Fibroblast of gingiva (primary cell): ENCODE measurements around the gene RAB15.

Experiments
- DNase-seq: peaks from one replicate; pipeline ENCODE4 v3.0.0-alpha.2; 2011; ENCODE audit warnings: low read depth

Gene RAB15

DNA sequence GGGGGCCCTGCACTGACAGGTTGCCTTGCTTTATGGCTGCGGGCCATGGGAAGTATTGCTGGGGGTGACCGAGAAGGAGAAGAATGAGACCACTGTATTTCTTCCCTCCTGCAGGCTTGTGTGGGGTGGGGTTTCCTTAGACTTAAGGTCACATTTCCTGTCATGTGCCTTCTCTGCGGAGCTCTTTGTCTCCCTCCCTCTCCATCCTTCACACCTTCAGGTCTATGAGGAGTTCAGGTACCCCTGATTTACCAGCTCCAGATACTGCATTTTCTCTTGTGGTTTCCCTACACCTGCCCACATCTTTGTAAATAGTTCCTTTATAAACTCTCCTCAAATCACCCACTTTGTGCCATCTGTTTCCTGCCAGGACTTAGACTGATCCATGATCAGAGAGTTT is 18.2 kb upstream of the RAB15 start:
- no peak for DNase-seq

- no peak for DNase-seq
These were observed 15.3 kb upstream of the RAB15 start for GRCh38 chr14:64987438-64987767.

- peak; percentile 97 for DNase-seq
These were observed 14.7 kb upstream of the RAB15 start, which contains the start of gene FNTB for GRCh38 chr14:64986648-64987437. Gene FNTB, plus strand, starts transcription at chr14:64986895. Its CDS starts 59 bp downstream, at chr14:64986954.

- DNase-seq = peak; percentile 56
These were observed 11.5 kb upstream of the RAB15 start for GRCh38 chr14:64983439-64984310.

DNA sequence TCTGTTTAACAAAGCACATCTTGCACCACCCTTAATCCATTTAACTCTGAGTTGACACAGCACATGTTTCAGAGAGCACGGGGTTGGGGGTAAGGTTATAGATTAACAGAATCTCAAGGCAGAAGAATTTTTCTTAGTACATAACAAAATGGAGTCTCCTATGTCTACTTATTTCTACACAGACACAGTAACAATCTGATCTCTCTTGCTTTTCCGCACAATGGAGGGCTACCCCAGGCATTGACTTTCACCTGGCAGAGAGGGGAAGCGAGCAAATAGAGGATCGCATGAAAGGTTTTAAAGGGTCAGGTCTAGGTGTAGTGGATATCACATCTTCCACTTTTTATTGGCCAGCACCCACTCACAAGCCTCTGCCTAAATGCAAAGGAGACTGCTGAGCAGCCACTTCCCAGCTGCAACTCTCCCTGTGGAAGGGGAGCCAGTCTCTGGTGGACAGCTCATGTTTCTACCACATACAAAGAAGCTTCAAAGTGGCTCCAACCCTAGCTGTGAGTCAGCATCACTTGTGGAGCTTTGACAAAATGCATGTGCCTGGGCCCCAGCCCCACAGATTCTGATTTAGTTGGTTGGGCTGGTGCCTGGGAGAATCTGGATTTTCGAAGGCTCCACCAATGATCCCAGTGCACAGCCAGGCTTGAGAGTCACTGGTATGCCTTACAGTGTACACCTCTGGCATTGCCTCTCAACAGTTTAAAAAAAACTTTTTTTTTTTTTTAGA is 7.4 kb upstream of the RAB15 start:
- peak; percentile 27 for DNase-seq

DNA sequence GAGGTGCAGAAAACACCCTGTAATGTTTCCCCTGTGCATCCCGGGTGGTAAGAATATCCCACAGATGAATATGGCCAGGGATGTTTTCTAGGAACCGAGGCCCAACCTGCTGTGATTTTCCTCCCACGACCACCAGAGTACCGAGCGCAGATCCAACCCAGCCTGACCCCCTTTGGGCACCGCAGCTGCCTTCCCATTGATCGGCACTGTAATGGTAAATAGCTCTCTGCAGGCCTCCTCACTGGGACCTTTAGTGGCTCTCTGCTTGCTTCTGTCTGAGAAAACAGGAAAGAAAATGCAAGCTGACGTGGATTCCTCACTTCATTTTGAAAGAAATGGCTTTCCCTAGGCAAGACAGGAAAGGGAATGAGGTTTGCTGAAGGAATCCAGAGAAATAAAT is 2.4 kb upstream of the RAB15 start:
- DNase-seq = no peak

DNA sequence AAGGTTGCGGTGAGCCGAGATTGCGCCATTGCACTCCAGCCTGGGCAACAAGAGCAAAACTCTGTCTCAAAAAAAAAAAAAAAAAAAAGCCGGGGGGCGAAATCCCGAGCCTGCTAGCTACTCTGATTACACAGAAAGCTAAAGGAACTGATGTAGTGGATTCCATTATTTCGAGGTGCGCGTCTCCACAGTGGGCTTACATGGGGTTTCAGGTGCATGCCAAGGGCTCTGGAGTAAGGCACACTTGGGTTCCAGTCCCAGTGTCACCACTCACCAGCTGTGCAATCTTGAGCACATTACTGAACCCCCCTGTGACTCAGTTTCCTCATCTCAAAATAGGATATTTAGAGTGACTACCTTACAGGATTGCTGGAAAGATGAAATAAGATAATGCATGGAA is 1.7 kb upstream of the RAB15 start:
- no peak for DNase-seq

- no peak for DNase-seq
These were observed 898 bp upstream of the RAB15 start for GRCh38 chr14:64973026-64973442.

GRCh38 chr14:64971491-64971942 is 619 bp downstream of the RAB15 start:
- no peak for DNase-seq

DNA sequence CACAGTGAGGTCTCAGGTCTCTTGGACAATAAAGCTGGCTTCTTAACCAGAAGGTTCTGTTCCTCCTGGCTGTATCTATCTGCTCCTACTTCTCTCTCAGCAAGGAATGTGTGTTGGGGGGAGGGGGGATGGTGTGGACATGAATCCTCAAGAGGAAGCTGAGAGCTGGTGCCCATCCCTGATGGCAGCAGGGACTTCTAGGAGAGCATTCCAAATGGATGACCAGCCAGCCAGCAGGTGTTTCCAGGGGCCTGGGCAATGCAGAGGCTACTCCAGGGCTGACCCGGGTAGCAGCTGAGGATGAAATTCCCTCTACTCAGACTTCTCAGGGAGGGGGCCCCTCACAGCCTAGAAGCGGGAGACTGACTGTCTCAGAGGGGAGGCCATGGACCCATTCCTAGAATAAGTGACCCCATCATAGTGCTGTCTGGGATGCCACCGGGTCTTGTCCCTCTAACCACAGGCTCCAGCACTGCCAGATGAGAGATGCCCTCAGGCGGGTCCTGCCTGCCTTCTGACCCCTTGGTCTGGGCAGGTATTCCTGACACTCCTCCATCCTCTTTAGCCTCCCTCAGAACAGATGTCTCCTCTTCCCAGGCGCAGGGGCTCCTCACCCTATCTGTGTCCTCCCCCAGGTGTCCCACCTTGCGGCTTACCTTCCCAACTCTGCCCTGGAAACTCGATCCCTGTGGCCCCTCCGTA is 1.2 kb downstream of the RAB15 start:
- no peak for DNase-seq

DNA sequence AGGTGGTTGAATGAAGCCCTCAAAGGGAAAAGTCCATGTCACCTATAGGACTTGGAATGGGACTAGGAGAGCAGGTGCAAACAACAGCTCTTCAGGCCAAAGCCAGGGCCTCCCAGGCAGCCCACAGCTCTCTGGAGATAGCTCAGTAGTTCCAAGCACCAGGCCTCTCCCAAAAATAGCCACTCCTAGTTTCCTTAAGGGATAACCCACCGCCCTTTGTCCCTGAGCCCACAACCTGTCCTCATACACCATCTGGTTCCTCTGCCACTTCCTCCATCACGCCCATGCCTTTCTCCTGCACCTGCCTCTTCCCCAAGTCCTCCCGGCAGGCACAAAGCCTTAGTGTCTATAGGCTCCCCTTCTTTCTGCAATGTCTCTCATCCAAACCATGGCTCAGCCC is 2.1 kb downstream of the RAB15 start:
- DNase-seq = no peak

GRCh38 chr14:64968651-64969050 is 3.5 kb downstream of the RAB15 start:
- no peak for DNase-seq

- DNase-seq = no peak
These were observed 4.0 kb downstream of the RAB15 start for GRCh38 chr14:64968167-64968566.

DNA sequence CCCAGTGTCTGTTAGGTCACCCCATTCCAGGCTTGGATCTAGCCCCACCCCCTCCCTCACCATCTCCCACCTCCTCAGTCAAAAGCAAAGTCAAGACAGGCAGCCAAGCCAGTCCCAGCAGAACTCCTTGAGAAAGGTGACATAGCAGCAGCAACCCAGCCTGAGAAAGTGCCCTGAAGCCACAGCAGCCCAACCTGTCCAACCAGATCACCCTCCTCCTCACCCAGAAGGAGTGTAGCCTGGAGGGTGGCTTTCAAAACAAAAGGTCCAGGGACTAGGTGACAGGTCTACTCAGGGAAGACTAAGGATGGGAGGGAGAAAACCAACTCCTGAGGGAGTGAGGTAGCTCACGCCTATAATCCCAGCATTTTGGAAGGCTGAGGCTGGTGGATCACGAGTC is 5.2 kb downstream of the RAB15 start:
- DNase-seq = no peak

GRCh38 chr14:64965356-64966000 is 6.7 kb downstream of the RAB15 start:
- DNase-seq = no peak

- DNase-seq = no peak
These were observed 8.5 kb downstream of the RAB15 start for GRCh38 chr14:64963611-64964010.

- no peak for DNase-seq
These were observed 11.3 kb downstream of the RAB15 start for GRCh38 chr14:64960762-64961276.

DNA sequence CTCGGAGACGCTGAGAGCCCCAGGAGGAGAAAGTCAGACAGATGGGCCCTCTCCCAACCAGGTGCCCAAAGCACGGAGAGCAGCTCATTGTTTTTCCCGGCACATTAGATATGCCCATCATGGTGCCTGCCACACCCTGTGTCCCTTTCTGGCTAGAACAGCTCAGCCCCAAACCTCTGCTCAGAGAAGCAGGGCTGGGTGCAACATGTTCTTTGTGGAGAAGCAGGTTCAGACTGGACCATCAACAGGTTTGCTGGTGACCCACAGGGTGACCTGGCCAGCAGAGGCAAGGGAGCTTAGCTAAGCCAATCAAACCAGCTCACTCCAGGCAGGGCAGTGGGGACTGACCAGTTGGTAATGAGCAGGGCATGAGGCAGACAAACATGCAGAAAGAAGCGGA is 13.4 kb downstream of the RAB15 start:
- no peak for DNase-seq

DNA sequence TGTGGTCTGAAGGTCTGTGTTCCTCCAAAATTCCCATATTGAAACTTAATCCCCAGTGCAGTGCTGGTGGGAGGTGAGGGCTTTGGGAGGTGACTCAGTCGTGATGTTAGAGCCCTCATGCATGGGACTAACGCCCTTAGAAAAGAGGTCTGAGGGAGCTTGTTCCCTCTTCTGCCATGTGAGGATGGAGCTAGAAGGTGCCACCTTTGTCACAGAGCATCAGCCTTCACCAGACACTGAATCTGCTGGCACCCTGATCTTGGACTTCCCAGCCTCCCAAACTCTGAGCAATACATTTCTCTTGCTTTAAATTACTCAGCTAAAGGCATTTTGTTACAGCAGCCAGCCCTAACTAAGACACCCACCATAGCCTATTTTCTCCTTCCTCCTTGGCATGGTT is 13.9 kb downstream of the RAB15 start:
- DNase-seq = no peak

GRCh38 chr14:64956697-64957406 is 15.3 kb downstream of the RAB15 start:
- no peak for DNase-seq
